ENCODE results near the gene MEX3D.

MEX3D gene

DNA sequence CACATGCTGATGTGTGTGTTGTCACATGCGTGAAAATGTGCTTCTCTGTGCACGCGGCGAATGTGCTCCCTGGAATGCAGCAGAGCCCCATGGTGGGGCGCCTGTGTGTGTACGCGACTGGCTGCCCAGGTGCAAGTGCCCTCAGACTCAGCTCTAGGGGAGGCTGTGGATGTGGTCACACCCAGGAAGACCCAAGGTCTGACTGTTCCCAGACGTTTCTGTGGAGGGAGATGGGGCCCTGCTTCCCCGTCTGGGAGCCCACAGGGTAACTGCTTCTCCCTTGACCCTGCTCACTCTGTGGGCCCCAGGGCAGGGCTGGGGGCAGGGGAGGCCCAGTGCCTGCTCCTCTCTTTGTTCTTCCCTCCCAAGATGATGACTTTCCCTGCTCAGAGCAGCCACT is 45.0 kb upstream of the MEX3D start:
- H3K27me3 ChIP-seq (ENCODE audit: insufficient read depth, low read length, poor library complexity): no peaks in the 10 kb centered on the region
- H3K18ac ChIP-seq (ENCODE audit: low read length): no peak overlapping the region
- DNase-seq: no peak
- no peak overlapping the region for H3K4me2 ChIP-seq (ENCODE audit: low read length)
- H3K4ac ChIP-seq (ENCODE audit: low read depth, low read length): no peak overlapping the region
- no peak overlapping the region for H3K9ac ChIP-seq (ENCODE audit: low read length)
- H3K79me2 ChIP-seq (ENCODE audit: control insufficient read depth, insufficient read depth, low read length): no peaks in the 10 kb centered on the region
- no peak overlapping the region for H4K5ac ChIP-seq (ENCODE audit: low read length)
- H3K23ac ChIP-seq (ENCODE audit: low read length): no peak overlapping the region
- peaks cover 1% of the 10 kb centered on the region for H3K79me1 ChIP-seq (ENCODE audit: low read length)
- no peak overlapping the region for H2BK15ac ChIP-seq (replicated peaks; ENCODE audit: low read depth)
- H3K36me3 ChIP-seq (ENCODE audit: control insufficient read depth, insufficient read depth, low read length): peaks cover 37% of the 10 kb centered on the region
- no peak overlapping the region for H4K8ac ChIP-seq (ENCODE audit: low read depth, low read length)
- H3K4me1 ChIP-seq (ENCODE audit: control insufficient read depth, low read depth, low read length): no peaks in the 10 kb centered on the region
- H2BK120ac ChIP-seq (ENCODE audit: low read depth, low read length): no peak overlapping the region
- no peak overlapping the region for H2BK5ac ChIP-seq (ENCODE audit: low read length)
- no peak overlapping the region for H3K27ac ChIP-seq (ENCODE audit: low read depth, low read length)
- no peak overlapping the region for H2AK5ac ChIP-seq (ENCODE audit: low read length)
- no peak overlapping the region for H3K4me3 ChIP-seq (ENCODE audit: low read length)
- no CpG with 5 or more reads among the region's 9 CpGs for WGBS (ENCODE audit: extremely low coverage, insufficient coverage, low lambda C conversion rate)
- no peak overlapping the region for H3K56ac ChIP-seq (ENCODE audit: low read length)

DNA sequence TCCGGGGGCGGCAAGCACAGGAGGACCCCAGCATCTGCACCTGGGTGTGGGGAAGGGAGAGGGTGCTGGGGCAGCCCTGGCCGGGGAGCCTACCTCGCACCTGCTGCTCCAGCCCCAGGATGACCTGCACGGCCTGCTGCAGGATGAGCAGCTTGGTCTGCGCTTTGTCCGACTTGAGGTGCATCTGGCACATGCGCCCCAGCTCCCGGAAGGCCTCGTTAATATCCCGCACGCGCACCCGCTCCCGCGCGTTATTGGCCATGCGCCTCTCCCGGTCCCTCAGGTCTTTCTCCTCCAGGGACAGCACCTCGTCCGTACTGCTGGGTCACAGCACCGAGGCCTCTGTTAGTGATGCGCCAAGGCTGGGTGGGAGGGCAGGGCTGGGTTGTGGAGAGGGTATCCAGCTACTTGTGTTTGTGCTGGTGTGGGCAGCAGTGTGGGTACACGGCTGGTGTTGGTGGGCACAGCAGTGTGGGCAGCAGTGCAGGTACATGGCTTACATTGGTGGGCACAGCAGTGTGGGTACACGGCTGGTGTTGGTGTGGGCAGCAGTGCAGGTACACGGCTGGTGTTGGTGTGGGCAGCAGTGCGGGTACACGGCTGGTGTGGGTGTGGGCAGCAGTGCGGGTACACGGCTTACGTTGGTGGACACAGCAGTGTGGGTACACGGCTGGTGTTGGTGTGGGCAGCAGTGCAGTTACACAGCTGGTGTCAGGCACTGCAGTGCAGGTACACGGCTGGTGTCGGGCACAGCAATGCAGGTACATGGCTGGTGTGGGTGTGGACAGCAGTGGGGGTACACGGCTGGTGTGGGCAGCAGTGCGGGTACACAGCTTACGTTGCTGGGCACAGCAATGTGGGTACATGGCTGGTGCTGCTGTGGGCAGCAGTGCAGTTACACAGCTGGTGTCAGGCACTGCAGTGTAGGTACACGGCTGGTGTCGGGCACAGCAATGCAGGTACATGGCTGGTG is 44.3 kb upstream of the MEX3D start:
- Histone ChIP-seq H3K4me1 (ENCODE audit: control insufficient read depth, low read depth, low read length) (no peaks in the 10 kb centered on the region), H3K27ac (ENCODE audit: low read depth, low read length) (no peak overlapping the region), H3K56ac (ENCODE audit: low read length) (no peak overlapping the region), H4K8ac (ENCODE audit: low read depth, low read length) (no peak overlapping the region), H3K79me2 (ENCODE audit: control insufficient read depth, insufficient read depth, low read length) (no peaks in the 10 kb centered on the region), H2BK5ac (ENCODE audit: low read length) (no peak overlapping the region), H3K4ac (ENCODE audit: low read depth, low read length) (no peak overlapping the region), H3K9ac (ENCODE audit: low read length) (no peak overlapping the region), H3K23ac (ENCODE audit: low read length) (no peak overlapping the region), H3K79me1 (ENCODE audit: low read length) (no peaks in the 10 kb centered on the region), H3K27me3 (ENCODE audit: insufficient read depth, low read length, poor library complexity) (no peaks in the 10 kb centered on the region), H2BK120ac (ENCODE audit: low read depth, low read length) (no peak overlapping the region), H3K18ac (ENCODE audit: low read length) (no peak overlapping the region), H3K36me3 (ENCODE audit: control insufficient read depth, insufficient read depth, low read length) (peaks cover 33% of the 10 kb centered on the region), H2BK15ac (replicated peaks; ENCODE audit: low read depth) (no peak overlapping the region), H4K5ac (ENCODE audit: low read length) (no peak overlapping the region), H3K4me2 (ENCODE audit: low read length) (no peak overlapping the region), H2AK5ac (ENCODE audit: low read length) (no peak overlapping the region), H3K4me3 (ENCODE audit: low read length) (no peak overlapping the region)
- no CpG with 5 or more reads among the region's 39 CpGs for WGBS (ENCODE audit: extremely low coverage, insufficient coverage, low lambda C conversion rate)
- no peak for DNase-seq

DNA sequence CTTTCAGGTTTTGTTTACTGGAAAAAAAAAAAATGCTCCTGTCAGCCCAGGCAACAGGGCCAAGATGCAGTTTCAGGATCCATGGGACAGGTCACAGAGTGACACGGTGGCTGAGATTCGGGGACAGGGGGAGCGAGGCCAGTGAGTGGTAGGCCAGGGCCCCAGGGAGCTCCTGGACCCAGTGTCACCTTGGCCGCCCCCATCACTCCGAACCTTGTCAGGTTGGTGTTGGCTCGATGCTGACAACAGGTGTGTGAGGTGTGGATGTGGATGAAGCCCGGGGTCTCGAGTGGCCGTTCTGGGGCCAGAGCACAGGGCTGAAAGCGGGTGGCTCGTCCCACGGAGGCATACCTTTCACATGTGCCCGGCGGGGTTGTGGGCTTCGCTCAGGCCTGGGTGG is 43.2 kb upstream of the MEX3D start:
- no peak overlapping the region for H3K27ac ChIP-seq (ENCODE audit: low read depth, low read length)
- no peak overlapping the region for H3K4me3 ChIP-seq (ENCODE audit: low read length)
- H3K79me2 ChIP-seq (ENCODE audit: control insufficient read depth, insufficient read depth, low read length): no peaks in the 10 kb centered on the region
- H3K79me1 ChIP-seq (ENCODE audit: low read length): no peaks in the 10 kb centered on the region
- no peaks in the 10 kb centered on the region for H3K27me3 ChIP-seq (ENCODE audit: insufficient read depth, low read length, poor library complexity)
- no peak overlapping the region for H2BK5ac ChIP-seq (ENCODE audit: low read length)
- WGBS (ENCODE audit: extremely low coverage, insufficient coverage, low lambda C conversion rate): no CpG with 5 or more reads among the region's 15 CpGs
- H4K8ac ChIP-seq (ENCODE audit: low read depth, low read length): no peak overlapping the region
- no peak overlapping the region for H2BK120ac ChIP-seq (ENCODE audit: low read depth, low read length)
- no peak for DNase-seq
- peaks cover 27% of the 10 kb centered on the region for H3K36me3 ChIP-seq (ENCODE audit: control insufficient read depth, insufficient read depth, low read length)
- H3K18ac ChIP-seq (ENCODE audit: low read length): no peak overlapping the region
- H3K4me2 ChIP-seq (ENCODE audit: low read length): no peak overlapping the region
- H2AK5ac ChIP-seq (ENCODE audit: low read length): no peak overlapping the region
- no peak overlapping the region for H4K5ac ChIP-seq (ENCODE audit: low read length)
- H3K56ac ChIP-seq (ENCODE audit: low read length): no peak overlapping the region
- H3K4me1 ChIP-seq (ENCODE audit: control insufficient read depth, low read depth, low read length): no peaks in the 10 kb centered on the region
- H3K4ac ChIP-seq (ENCODE audit: low read depth, low read length): no peak overlapping the region
- no peak overlapping the region for H2BK15ac ChIP-seq (replicated peaks; ENCODE audit: low read depth)
- H3K23ac ChIP-seq (ENCODE audit: low read length): no peak overlapping the region
- H3K9ac ChIP-seq (ENCODE audit: low read length): no peak overlapping the region

DNA sequence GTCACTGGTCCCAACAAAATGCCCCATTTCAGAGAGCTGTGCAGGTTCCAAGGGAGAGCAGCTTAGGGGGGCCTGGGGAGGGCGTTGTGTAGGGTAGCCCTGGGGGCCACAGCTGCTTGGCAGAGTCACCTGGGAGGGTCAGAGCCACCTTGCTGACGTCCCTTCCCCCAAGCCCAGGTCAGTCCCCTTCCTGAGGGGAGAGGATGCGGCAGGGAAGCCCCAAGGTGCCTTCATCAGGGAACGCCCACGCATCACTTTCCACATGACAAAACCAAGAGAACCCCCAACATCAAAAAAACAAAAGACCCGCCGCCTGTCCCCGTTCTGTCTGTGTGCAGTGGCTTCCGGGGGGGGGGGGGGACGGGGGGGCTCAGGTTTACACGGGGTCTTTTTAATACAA is 42.5 kb upstream of the MEX3D start:
- Histone ChIP-seq H3K36me3 (ENCODE audit: control insufficient read depth, insufficient read depth, low read length) (peaks cover 23% of the 10 kb centered on the region), H3K4ac (ENCODE audit: low read depth, low read length) (no peak overlapping the region), H2BK120ac (ENCODE audit: low read depth, low read length) (no peak overlapping the region), H2BK15ac (replicated peaks; ENCODE audit: low read depth) (no peak overlapping the region), H3K27ac (ENCODE audit: low read depth, low read length) (no peak overlapping the region), H3K27me3 (ENCODE audit: insufficient read depth, low read length, poor library complexity) (no peaks in the 10 kb centered on the region), H4K5ac (ENCODE audit: low read length) (no peak overlapping the region), H3K79me2 (ENCODE audit: control insufficient read depth, insufficient read depth, low read length) (no peaks in the 10 kb centered on the region), H3K79me1 (ENCODE audit: low read length) (no peaks in the 10 kb centered on the region), H3K4me2 (ENCODE audit: low read length) (no peak overlapping the region), H3K9ac (ENCODE audit: low read length) (no peak overlapping the region), H3K4me3 (ENCODE audit: low read length) (no peak overlapping the region), H3K56ac (ENCODE audit: low read length) (no peak overlapping the region), H2BK5ac (ENCODE audit: low read length) (no peak overlapping the region), H3K4me1 (ENCODE audit: control insufficient read depth, low read depth, low read length) (no peaks in the 10 kb centered on the region), H3K18ac (ENCODE audit: low read length) (no peak overlapping the region), H4K8ac (ENCODE audit: low read depth, low read length) (no peak overlapping the region), H2AK5ac (ENCODE audit: low read length) (no peak overlapping the region), H3K23ac (ENCODE audit: low read length) (no peak overlapping the region)
- no CpG with 5 or more reads among the region's 11 CpGs for WGBS (ENCODE audit: extremely low coverage, insufficient coverage, low lambda C conversion rate)
- no peak for DNase-seq

DNA sequence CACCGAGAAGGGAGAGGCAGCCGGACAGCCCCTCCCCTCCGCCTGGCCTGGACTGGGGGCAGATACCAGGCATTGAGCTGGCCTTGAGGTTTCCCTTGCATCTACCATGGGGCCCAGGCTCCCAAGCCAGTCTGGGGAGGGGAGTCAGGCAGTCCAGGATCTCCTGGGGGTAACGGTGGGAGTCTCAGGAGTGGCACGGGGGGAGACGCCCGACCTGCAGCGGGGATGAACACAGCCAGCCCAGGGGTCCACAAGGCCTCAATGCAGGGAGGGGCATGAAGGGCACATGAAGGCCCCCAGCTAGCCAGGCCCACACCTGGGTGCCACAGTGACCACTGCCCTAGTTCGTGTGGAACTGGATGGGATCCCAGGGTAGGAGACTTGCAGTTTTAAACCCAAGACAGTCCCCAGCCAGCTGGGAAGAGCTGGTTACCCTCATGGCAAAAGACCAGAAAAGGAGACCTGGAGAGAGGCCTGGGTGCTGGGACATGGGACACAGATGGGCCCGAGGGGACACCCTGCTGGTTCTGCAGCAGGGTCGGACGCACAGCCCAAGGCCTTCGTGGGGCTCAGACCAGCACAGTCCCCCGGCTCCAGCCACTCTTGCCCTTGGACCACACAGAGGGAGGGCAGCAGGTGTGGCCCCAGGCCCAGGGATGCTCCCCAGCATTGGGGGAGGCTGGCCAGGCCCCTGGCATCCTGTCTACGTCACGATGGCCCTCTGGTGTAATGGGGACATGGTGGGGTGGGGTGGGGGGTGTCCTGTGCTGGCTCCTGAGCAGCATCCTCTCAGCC is 41.8 kb upstream of the MEX3D start:
- no peak overlapping the region for H3K18ac ChIP-seq (ENCODE audit: low read length)
- no peak overlapping the region for H3K4me2 ChIP-seq (ENCODE audit: low read length)
- WGBS (ENCODE audit: extremely low coverage, insufficient coverage, low lambda C conversion rate): no CpG with 5 or more reads among the region's 16 CpGs
- no peaks in the 10 kb centered on the region for H3K27me3 ChIP-seq (ENCODE audit: insufficient read depth, low read length, poor library complexity)
- no peak overlapping the region for H3K9ac ChIP-seq (ENCODE audit: low read length)
- H2BK5ac ChIP-seq (ENCODE audit: low read length): no peak overlapping the region
- no peak overlapping the region for H3K23ac ChIP-seq (ENCODE audit: low read length)
- no peak overlapping the region for H3K4me3 ChIP-seq (ENCODE audit: low read length)
- H2BK15ac ChIP-seq (replicated peaks; ENCODE audit: low read depth): no peak overlapping the region
- H3K27ac ChIP-seq (ENCODE audit: low read depth, low read length): no peak overlapping the region
- no peak overlapping the region for H3K4ac ChIP-seq (ENCODE audit: low read depth, low read length)
- no peak for DNase-seq
- peaks cover 18% of the 10 kb centered on the region for H3K36me3 ChIP-seq (ENCODE audit: control insufficient read depth, insufficient read depth, low read length)
- H2AK5ac ChIP-seq (ENCODE audit: low read length): no peak overlapping the region
- H3K79me2 ChIP-seq (ENCODE audit: control insufficient read depth, insufficient read depth, low read length): peaks cover 2% of the 10 kb centered on the region
- H3K56ac ChIP-seq (ENCODE audit: low read length): no peak overlapping the region
- peaks cover 1% of the 10 kb centered on the region for H3K79me1 ChIP-seq (ENCODE audit: low read length)
- no peak overlapping the region for H4K8ac ChIP-seq (ENCODE audit: low read depth, low read length)
- H3K4me1 ChIP-seq (ENCODE audit: control insufficient read depth, low read depth, low read length): no peaks in the 10 kb centered on the region
- no peak overlapping the region for H4K5ac ChIP-seq (ENCODE audit: low read length)
- H2BK120ac ChIP-seq (ENCODE audit: low read depth, low read length): no peak overlapping the region
